OCI-LY7 (cell line): ENCODE measurements around the gene GNL1.

ENCODE experiments used
- CTCF ChIP-seq: fragments of 200-600 bp; sonication (generic); conservative IDR thresholded peaks from 2 replicates; pipeline ENCODE4 v1.5.1; 2014; ENCODE audit warnings: mild to moderate bottlenecking, antibody characterized with exemption, low read length, moderate library complexity, mixed read lengths
- EZH2phosphoT487 ChIP-seq: fragments of 200-600 bp; sonication (generic); IDR thresholded peaks from 2 replicates; pipeline ENCODE4 v1.6.1; 2018; ENCODE audit warnings: low read depth, borderline replicate concordance, mild to moderate bottlenecking, mixed run types, antibody characterized with exemption, low read length, moderate library complexity, mixed read lengths

DNA sequence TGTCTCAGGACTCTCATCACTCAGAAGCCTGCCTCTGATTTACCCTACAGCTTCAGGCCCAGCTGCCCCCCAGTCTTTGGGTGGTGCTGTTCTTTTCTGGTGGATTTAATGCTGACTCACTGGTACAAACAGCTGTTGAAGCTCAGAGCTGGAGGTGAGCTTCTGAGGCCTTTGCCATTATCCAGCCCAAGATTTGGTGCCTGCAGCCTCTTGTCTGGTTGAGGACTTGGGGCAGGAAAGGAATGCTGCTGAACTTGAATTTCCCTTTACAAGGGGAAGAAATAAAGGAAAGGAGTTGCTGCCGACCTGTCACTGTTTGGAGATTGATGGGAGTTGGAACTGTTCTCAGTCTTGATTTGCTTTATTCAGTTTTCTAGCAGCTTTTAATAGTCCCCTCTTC is 34.7 kb upstream of the GNL1 start:
- TF ChIP-seq CTCF (no peak), EZH2phosphoT487 (no peak)
